ENCODE results near the gene CYS1. TPM values are rescaled to one million over a fixed set of nuclear protein-coding genes. Genes with fewer than 3 reads are reported as not detected.

The CYS1 gene
- total and polyA plus RNA-seq, 2 of the 13 experiments (the other 11 are each of a cell fraction or from before 2014, with no cell fraction given): 0.04 TPM; not detected in 1

DNA sequence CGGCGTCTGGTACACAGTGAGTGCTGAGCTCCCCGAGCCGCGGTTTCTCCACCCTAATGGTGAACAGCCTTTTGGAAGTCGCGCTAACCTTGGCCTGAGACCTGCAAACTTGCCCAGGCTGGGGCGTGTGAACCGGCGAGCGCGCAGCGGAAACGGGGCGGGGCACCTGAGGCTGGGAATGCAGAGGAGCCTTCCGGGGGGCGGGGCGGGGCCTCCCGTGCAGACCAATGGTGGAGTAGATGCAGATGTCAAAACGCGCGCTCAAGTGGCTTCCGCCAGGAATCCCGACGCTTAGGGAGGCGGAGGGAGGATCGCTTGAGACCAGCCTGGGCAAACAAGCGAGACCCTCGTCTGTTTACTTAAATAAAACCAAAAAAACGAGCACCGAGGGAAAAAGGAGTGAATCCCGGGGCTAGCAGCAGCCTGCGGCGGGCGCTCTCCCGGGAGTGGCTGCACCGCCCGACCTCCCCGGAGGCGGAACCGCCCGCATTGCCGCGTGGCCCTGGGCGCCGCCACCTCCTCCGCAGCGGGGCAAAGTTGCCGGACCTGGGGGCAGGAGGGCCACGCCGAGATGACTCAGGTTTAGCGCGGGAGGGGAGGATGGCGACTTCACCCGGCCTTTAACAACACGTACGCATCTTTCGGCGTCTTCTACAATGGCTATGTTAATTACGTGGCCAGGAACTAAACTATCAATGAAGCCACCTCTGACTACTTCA lies 40.1 kb upstream of the CYS1 start (continued):
- TF ChIP-seq ZNF280B (CRISPR knock-in tag; IDR thresholded peaks at IDR 0.05; ENCODE audit: borderline replicate concordance) (peak; percentile 78; the same call in 1 of the 2 replicates), ZC3H13 (CRISPR knock-in tag; IDR thresholded peaks at IDR 0.05) (no peak; the same call in none of the 2 replicates), RARG (CRISPR knock-in tag; IDR thresholded peaks at IDR 0.05; ENCODE audit: low read depth) (0 out of 2 replicates have a peak, but pooled peaks have one; percentile 5), RFX3 (CRISPR knock-in tag; IDR thresholded peaks at IDR 0.05) (no peak), POLR2AphosphoS5 (IDR thresholded peaks at IDR 0.05; ENCODE audit: low read depth, low read length) (peak; percentile 97), BORCS8-MEF2B (CRISPR knock-in tag; IDR thresholded peaks at IDR 0.05) (peak; percentile 88; the same call in 1 of the 2 replicates), ONECUT2 (CRISPR knock-in tag; IDR thresholded peaks at IDR 0.05) (peak; percentile 46; the same call in 1 of the 2 replicates), FOXP4 (CRISPR knock-in tag; IDR thresholded peaks at IDR 0.05) (peak; percentile 74), ZFP41 (CRISPR knock-in tag; IDR thresholded peaks at IDR 0.05; ENCODE audit: borderline replicate concordance) (peak; percentile 60; the same call in 1 of the 2 replicates), SATB2 (CRISPR knock-in tag; IDR thresholded peaks at IDR 0.05) (0 out of 2 replicates have a peak, but pooled peaks have one; percentile 60), NFKB2 (CRISPR knock-in tag; IDR thresholded peaks at IDR 0.05; ENCODE audit: borderline replicate concordance) (peak; percentile 81; the same call in 1 of the 2 replicates), ZNF577 (CRISPR knock-in tag; IDR thresholded peaks at IDR 0.05; ENCODE audit: borderline replicate concordance, low read depth) (no peak), CHD2 (IDR thresholded peaks at IDR 0.05; ENCODE audit: low read depth, low read length) (peak; percentile 19; the same call in 1 of the 2 replicates), ZBTB3 (CRISPR knock-in tag; IDR thresholded peaks at IDR 0.05; ENCODE audit: borderline replicate concordance, low read depth) (peak; percentile 75; the same call in 1 of the 2 replicates), RELA (CRISPR knock-in tag; IDR thresholded peaks at IDR 0.05) (peak; percentile 90), MIXL1 (CRISPR knock-in tag; IDR thresholded peaks at IDR 0.05) (no peak), ZNF792 (CRISPR knock-in tag; IDR thresholded peaks at IDR 0.05) (peak; percentile 61; the same call in 1 of the 2 replicates), ZNF773 (CRISPR knock-in tag; IDR thresholded peaks at IDR 0.05; ENCODE audit: borderline replicate concordance) (peak; percentile 91), KDM6A (CRISPR knock-in tag; IDR thresholded peaks at IDR 0.05; ENCODE audit: low read depth) (no peak)
- TF ChIP-seq, protein P1, sequence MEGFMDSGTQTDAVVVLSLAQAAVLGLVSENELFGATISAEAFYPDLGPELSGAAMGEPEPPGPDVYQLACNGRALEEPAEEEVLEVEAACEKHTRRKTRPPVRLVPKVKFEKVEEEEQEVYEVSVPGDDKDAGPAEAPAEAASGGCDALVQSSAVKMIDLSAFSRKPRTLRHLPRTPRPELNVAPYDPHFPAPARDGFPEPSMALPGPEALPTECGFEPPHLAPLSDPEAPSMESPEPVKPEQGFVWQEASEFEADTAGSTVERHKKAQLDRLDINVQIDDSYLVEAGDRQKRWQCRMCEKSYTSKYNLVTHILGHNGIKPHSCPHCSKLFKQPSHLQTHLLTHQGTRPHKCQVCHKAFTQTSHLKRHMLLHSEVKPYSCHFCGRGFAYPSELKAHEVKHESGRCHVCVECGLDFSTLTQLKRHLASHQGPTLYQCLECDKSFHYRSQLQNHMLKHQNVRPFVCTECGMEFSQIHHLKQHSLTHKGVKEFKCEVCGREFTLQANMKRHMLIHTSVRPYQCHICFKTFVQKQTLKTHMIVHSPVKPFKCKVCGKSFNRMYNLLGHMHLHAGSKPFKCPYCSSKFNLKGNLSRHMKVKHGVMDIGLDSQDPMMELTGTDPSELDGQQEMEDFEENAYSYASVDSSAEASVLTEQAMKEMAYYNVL (CRISPR knock-in tag; IDR thresholded peaks at IDR 0.05; ENCODE audit: borderline replicate concordance): peak; percentile 83
- TF ChIP-seq, protein P2, sequence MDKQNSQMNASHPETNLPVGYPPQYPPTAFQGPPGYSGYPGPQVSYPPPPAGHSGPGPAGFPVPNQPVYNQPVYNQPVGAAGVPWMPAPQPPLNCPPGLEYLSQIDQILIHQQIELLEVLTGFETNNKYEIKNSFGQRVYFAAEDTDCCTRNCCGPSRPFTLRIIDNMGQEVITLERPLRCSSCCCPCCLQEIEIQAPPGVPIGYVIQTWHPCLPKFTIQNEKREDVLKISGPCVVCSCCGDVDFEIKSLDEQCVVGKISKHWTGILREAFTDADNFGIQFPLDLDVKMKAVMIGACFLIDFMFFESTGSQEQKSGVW (CRISPR knock-in tag; IDR thresholded peaks at IDR 0.05; ENCODE audit: borderline replicate concordance): no peak; the same call in 1 of the 2 replicates
- TF ChIP-seq, protein P3, sequence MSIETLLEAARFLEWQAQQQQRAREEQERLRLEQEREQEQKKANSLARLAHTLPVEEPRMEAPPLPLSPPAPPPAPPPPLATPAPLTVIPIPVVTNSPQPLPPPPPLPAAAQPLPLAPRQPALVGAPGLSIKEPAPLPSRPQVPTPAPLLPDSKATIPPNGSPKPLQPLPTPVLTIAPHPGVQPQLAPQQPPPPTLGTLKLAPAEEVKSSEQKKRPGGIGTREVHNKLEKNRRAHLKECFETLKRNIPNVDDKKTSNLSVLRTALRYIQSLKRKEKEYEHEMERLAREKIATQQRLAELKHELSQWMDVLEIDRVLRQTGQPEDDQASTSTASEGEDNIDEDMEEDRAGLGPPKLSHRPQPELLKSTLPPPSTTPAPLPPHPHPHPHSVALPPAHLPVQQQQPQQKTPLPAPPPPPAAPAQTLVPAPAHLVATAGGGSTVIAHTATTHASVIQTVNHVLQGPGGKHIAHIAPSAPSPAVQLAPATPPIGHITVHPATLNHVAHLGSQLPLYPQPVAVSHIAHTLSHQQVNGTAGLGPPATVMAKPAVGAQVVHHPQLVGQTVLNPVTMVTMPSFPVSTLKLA (IDR thresholded peaks at IDR 0.05): peak; percentile 71

Measured in HepG2 (cell line).